Smooth muscle cell (in vitro differentiated cells): Measurements from ENCODE around the gene TGFBI. TPM values are rescaled to one million over a fixed set of nuclear protein-coding genes. Genes with fewer than 3 reads are reported as not detected.

Experiments used
- DNase-seq: peaks from one replicate; lab custom pipeline; 2025; ENCODE audit not compliant: unreplicated experiment; lab: John Stamatoyannopoulos, UW
- H2AFZ ChIP-seq: fragments of 200-600 bp; sonication (generic); 2 replicates; pipeline ENCODE4 v1.6.0; 2016; ENCODE audit warnings: antibody characterized with exemption, low read depth, mild to moderate bottlenecking
- H3F3A ChIP-seq: fragments of 200-600 bp; sonication (generic); 2 replicates; pipeline ENCODE4 v1.6.0; 2017; ENCODE audit warnings: antibody characterized with exemption, low read depth
- H3K27ac ChIP-seq: fragments of 200-600 bp; sonication (generic); 2 replicates; pipeline ENCODE4 v1.5.1; 2016; ENCODE audit warnings: low read depth, mild to moderate bottlenecking
- H3K27me3 ChIP-seq: fragments of 200-600 bp; sonication (generic); 2 replicates; pipeline ENCODE4 v1.6.1; 2016; ENCODE audit warnings: low read depth, mild to moderate bottlenecking
- H3K36me3 ChIP-seq: fragments of 200-600 bp; sonication (generic); 2 replicates; pipeline ENCODE4 v1.5.1; 2016; ENCODE audit warnings: low read depth
- H3K4me1 ChIP-seq: fragments of 200-600 bp; sonication (generic); 2 replicates; pipeline ENCODE4 v1.5.1; 2016; ENCODE audit warnings: low read depth
- H3K4me2 ChIP-seq: fragments of 200-600 bp; sonication (generic); 2 replicates; pipeline ENCODE4 v1.6.0; 2016; ENCODE audit warnings: mild to moderate bottlenecking
- H3K4me3 ChIP-seq: fragments of 200-600 bp; sonication (generic); 2 replicates; pipeline ENCODE4 v1.5.1; 2016; ENCODE audit warnings: mild to moderate bottlenecking
- H3K79me2 ChIP-seq: fragments of 200-600 bp; sonication (generic); 2 replicates; pipeline ENCODE4 v1.6.0; 2016; ENCODE audit warnings: low read depth, mild to moderate bottlenecking
- H3K9ac ChIP-seq: fragments of 200-600 bp; sonication (generic); 2 replicates; pipeline ENCODE4 v1.6.0; 2016; ENCODE audit warnings: low read depth
- H3K9me3 ChIP-seq: fragments of 200-600 bp; sonication (generic); replicated peaks from 2 replicates; pipeline ENCODE4 v1.5.1; 2016; ENCODE audit warnings: low read depth
- H4K20me1 ChIP-seq: fragments of 200-600 bp; sonication (generic); 2 replicates; pipeline ENCODE4 v1.6.0; 2016; ENCODE audit warnings: low read depth
- CTCF ChIP-seq: fragments of 200-600 bp; sonication (generic); IDR thresholded peaks from 2 replicates; pipeline ENCODE4 v1.5.1; 2017; ENCODE audit warnings: borderline replicate concordance, mild to moderate bottlenecking, antibody characterized with exemption; ENCODE audit not compliant: insufficient read depth, poor library complexity, severe bottlenecking
- WGBS: methylation state at CpG from one replicate; pipeline ENCODE4 v1.1.7; 2016; ENCODE audit warnings: low lambda C conversion rate; 5-methylcytosine and 5-hydroxymethylcytosine counted together
- polyA plus RNA-seq: library from polyadenylated mRNA; unstranded; fragments of >200 nt; fragmentation: Nextera tagmentation; extraction: Ambion mirVana; gene quantifications from 2 replicates; pipeline ENCODE4 v1.2.1, GENCODE V29; 2016
- total RNA-seq: library from RNA; depleted of rRNA; stranded (reverse); fragments of >200 nt; gene quantifications from 2 replicates; pipeline ENCODE4 v1.2.3, GENCODE V29; 2014

Gene TGFBI
- total and polyA plus RNA-seq, 2 experiments from 2014 or later = 2,505 to 2,635 TPM

- Histone ChIP-seq H3K9ac (no peak overlapping the region), H3K4me1 (peaks cover 5% of the 10 kb centered on the region), H3K27me3 (no peaks in the 10 kb centered on the region), H3F3A (peaks cover 33% of the 10 kb centered on the region), H2AFZ (peak overlapping the region; percentile 4), H3K79me2 (no peaks in the 10 kb centered on the region), H3K4me3 (no peak overlapping the region), H3K4me2 (peak overlapping the region; percentile 59), H3K9me3 (no peaks in the 10 kb centered on the region), H4K20me1 (no peaks in the 10 kb centered on the region), H3K27ac (peak overlapping the region; percentile 83), H3K36me3 (no peaks in the 10 kb centered on the region)
- no peak for TF ChIP-seq CTCF
- WGBS = 69% methylated on average over 2 of the region's 2 CpGs
- DNase-seq = no peak
Observed at GRCh38 chr5:136013559-136013958, 15.2 kb upstream of the TGFBI start.

GRCh38 chr5:136014049-136015002 is 14.5 kb upstream of the TGFBI start:
- no peak for TF ChIP-seq CTCF
- no peaks in the 10 kb centered on the region for H3K79me2 ChIP-seq
- no peaks in the 10 kb centered on the region for H3K9me3 ChIP-seq
- no peaks in the 10 kb centered on the region for H4K20me1 ChIP-seq
- WGBS = 38% methylated on average over 7 of the region's 7 CpGs
- peak overlapping the region; percentile 83 for H3K27ac ChIP-seq
- peaks cover 5% of the 10 kb centered on the region for H3K4me1 ChIP-seq
- no peaks in the 10 kb centered on the region for H3K27me3 ChIP-seq
- H3F3A ChIP-seq = peaks cover 40% of the 10 kb centered on the region
- H3K4me2 ChIP-seq = peak overlapping the region; percentile 59
- H2AFZ ChIP-seq = peak overlapping the region; percentile 4
- H3K9ac ChIP-seq = peak overlapping the region; percentile 4
- no peaks in the 10 kb centered on the region for H3K36me3 ChIP-seq
- H3K4me3 ChIP-seq = no peak overlapping the region
- no peak for DNase-seq

- Histone ChIP-seq H3K9me3 (no peaks in the 10 kb centered on the region), H3K4me3 (no peak overlapping the region), H3K4me2 (no peak overlapping the region), H3F3A (peaks cover 46% of the 10 kb centered on the region), H4K20me1 (no peaks in the 10 kb centered on the region), H3K4me1 (peaks cover 10% of the 10 kb centered on the region), H3K9ac (no peak overlapping the region), H3K36me3 (no peaks in the 10 kb centered on the region), H3K27ac (peak overlapping the region; percentile 83), H3K27me3 (no peaks in the 10 kb centered on the region), H3K79me2 (no peaks in the 10 kb centered on the region), H2AFZ (no peak overlapping the region)
- 94% methylated on average over 6 of the region's 6 CpGs for WGBS
- no peak for DNase-seq
- no peak for TF ChIP-seq CTCF
Observed at GRCh38 chr5:136015003-136015375, 13.8 kb upstream of the TGFBI start.
